ENCODE results near the gene SETD3. TPM values are rescaled to one million over a fixed set of nuclear protein-coding genes. Genes with fewer than 3 reads are reported as not detected.

Gene SETD3
- total RNA-seq, 4 donors from 2014 or later: 76.3 to 110 (median 96.6) TPM

GRCh38 chr14:99363051-99363450 is 117.6 kb downstream of the SETD3 start:
- TF ChIP-seq CTCF (IDR thresholded peaks at IDR 0.05; ENCODE audit: low read depth): no peak

GRCh38 chr14:99361596-99362215 is 119.0 kb downstream of the SETD3 start:
- TF ChIP-seq CTCF (IDR thresholded peaks at IDR 0.05; ENCODE audit: low read depth): no peak

- no peak for TF ChIP-seq CTCF (IDR thresholded peaks at IDR 0.05; ENCODE audit: low read depth)
These were observed 119.7 kb downstream of the SETD3 start for GRCh38 chr14:99360774-99361595.

- no peak for TF ChIP-seq CTCF (IDR thresholded peaks at IDR 0.05; ENCODE audit: low read depth)
These were observed 120.8 kb downstream of the SETD3 start for GRCh38 chr14:99359906-99360305.

- no peak for TF ChIP-seq CTCF (IDR thresholded peaks at IDR 0.05; ENCODE audit: low read depth)
These were observed 122.7 kb downstream of the SETD3 start for GRCh38 chr14:99357916-99358390.

GRCh38 chr14:99357151-99357915 is 123.3 kb downstream of the SETD3 start:
- no peak for TF ChIP-seq CTCF (IDR thresholded peaks at IDR 0.05; ENCODE audit: low read depth)
